DOHH2 (cell line): ENCODE measurements around the gene ETV7.
A peak's percentile ranks its signal among the peaks of the same experiment; 100 is the strongest.

Experiments used
- H3F3A ChIP-seq: fragments of 200-600 bp; sonication (generic), shearing (Covaris generic); 2 replicates; pipeline ENCODE4 v1.6.0; 2016; ENCODE audit warnings: antibody characterized with exemption, mild to moderate bottlenecking; ENCODE audit not compliant: control insufficient read depth, insufficient read depth
- H3K27ac ChIP-seq: fragments of 200-600 bp; sonication (generic); 2 replicates; pipeline ENCODE4 v1.5.1; 2014; ENCODE audit warnings: low read depth, mild to moderate bottlenecking, low read length, moderate library complexity
- H3K27me3 ChIP-seq: fragments of 200-600 bp; sonication (generic); 2 replicates; pipeline ENCODE4 v1.6.1; 2014; ENCODE audit warnings: mild to moderate bottlenecking, low read length, mixed read lengths; ENCODE audit not compliant: control insufficient read depth
- H3K36me3 ChIP-seq: fragments of 200-600 bp; sonication (generic); 2 replicates; pipeline ENCODE4 v1.6.1; 2014; ENCODE audit warnings: mild to moderate bottlenecking, low read length, moderate library complexity, mixed read lengths; ENCODE audit not compliant: control insufficient read depth
- H3K4me1 ChIP-seq: fragments of 200-600 bp; sonication (generic); 2 replicates; pipeline ENCODE4 v1.6.1; 2014; ENCODE audit warnings: mild to moderate bottlenecking, low read length, mixed read lengths; ENCODE audit not compliant: control insufficient read depth
- H3K4me2 ChIP-seq: fragments of 200-600 bp; sonication (generic); 2 replicates; pipeline ENCODE4 v1.6.0; 2014; ENCODE audit warnings: mild to moderate bottlenecking, low read length, moderate library complexity
- H3K4me3 ChIP-seq: fragments of 200-600 bp; sonication (generic); 2 replicates; pipeline ENCODE4 v1.5.1; 2014; ENCODE audit warnings: mild to moderate bottlenecking, low read length, mixed read lengths
- H3K79me2 ChIP-seq: fragments of 200-600 bp; sonication (generic); 2 replicates; pipeline ENCODE4 v1.6.1; 2014; ENCODE audit warnings: mild to moderate bottlenecking, low read length, mixed read lengths; ENCODE audit not compliant: control insufficient read depth
- H3K9me2 ChIP-seq: fragments of 200-600 bp; sonication (generic); replicated peaks from 2 replicates; pipeline ENCODE4 v1.6.1; 2014; ENCODE audit warnings: mild to moderate bottlenecking, low read length, mixed read lengths; ENCODE audit not compliant: control insufficient read depth
- H3K9me3 ChIP-seq: fragments of 200-600 bp; sonication (generic); 2 replicates; pipeline ENCODE4 v1.6.1; 2014; ENCODE audit warnings: antibody characterized with exemption, low read length, mixed read lengths; ENCODE audit not compliant: control insufficient read depth, insufficient read depth
- H4K20me1 ChIP-seq: fragments of 200-600 bp; sonication (generic); 2 replicates; pipeline ENCODE4 v1.6.0; 2014; ENCODE audit warnings: low read depth, mild to moderate bottlenecking, antibody characterized with exemption, low read length, moderate library complexity; ENCODE audit not compliant: control insufficient read depth, insufficient read depth
- CTCF ChIP-seq: fragments of 200-600 bp; sonication (generic); IDR thresholded peaks from one replicate; pipeline ENCODE4 v1.5.1; 2014; ENCODE audit warnings: antibody characterized with exemption, mild to moderate bottlenecking, low read depth, low read length; ENCODE audit not compliant: poor library complexity, severe bottlenecking
- EZH2phosphoT487 ChIP-seq: fragments of 200-600 bp; sonication (generic); IDR thresholded peaks from 2 replicates; pipeline ENCODE4 v1.6.1; 2017; ENCODE audit warnings: borderline replicate concordance, mild to moderate bottlenecking, antibody characterized with exemption, low read length, moderate library complexity, mixed read lengths

ETV7 gene

GRCh38 chr6:36386495-36387439 lies 702 bp downstream of the ETV7 start:
- peaks cover 56% of the 10 kb centered on the region for H3K4me1 ChIP-seq
- H3K9me3 ChIP-seq = no peaks in the 10 kb centered on the region
- no peak for TF ChIP-seq CTCF
- no peak; the same call in 1 of the 2 replicates for TF ChIP-seq EZH2phosphoT487
- H3K36me3 ChIP-seq = no peaks in the 10 kb centered on the region
- no peaks in the 10 kb centered on the region for H3K79me2 ChIP-seq
- H4K20me1 ChIP-seq = no peaks in the 10 kb centered on the region
- no peak overlapping the region for H3K27ac ChIP-seq
- H3K27me3 ChIP-seq = peaks cover 49% of the 10 kb centered on the region
- H3K4me3 ChIP-seq = peak overlapping the region; percentile 59
- no peaks in the 10 kb centered on the region for H3F3A ChIP-seq
- H3K9me2 ChIP-seq = no peaks in the 10 kb centered on the region
- peak overlapping the region; percentile 68 for H3K4me2 ChIP-seq

- H3K27me3 ChIP-seq = peaks cover 34% of the 10 kb centered on the region
- H3K4me1 ChIP-seq = peaks cover 63% of the 10 kb centered on the region
- no peaks in the 10 kb centered on the region for H3F3A ChIP-seq
- H3K79me2 ChIP-seq = no peaks in the 10 kb centered on the region
- no peak for TF ChIP-seq CTCF
- no peak for TF ChIP-seq EZH2phosphoT487
- no peak overlapping the region for H3K4me3 ChIP-seq
- no peaks in the 10 kb centered on the region for H3K9me2 ChIP-seq
- no peaks in the 10 kb centered on the region for H3K36me3 ChIP-seq
- peak overlapping the region; percentile 63 for H3K4me2 ChIP-seq
- no peaks in the 10 kb centered on the region for H3K9me3 ChIP-seq
- no peak overlapping the region for H3K27ac ChIP-seq
- H4K20me1 ChIP-seq = no peaks in the 10 kb centered on the region
These were observed 3.4 kb downstream of the ETV7 start for GRCh38 chr6:36384095-36384494.

GRCh38 chr6:36383606-36384005 lies 3.9 kb downstream of the ETV7 start:
- peak overlapping the region; percentile 45 for H3K4me3 ChIP-seq
- no peaks in the 10 kb centered on the region for H3K9me2 ChIP-seq
- H3K27ac ChIP-seq = peak overlapping the region; percentile 8; the same call in 1 of the 2 replicates
- TF ChIP-seq CTCF = no peak
- TF ChIP-seq EZH2phosphoT487 = no peak
- no peaks in the 10 kb centered on the region for H3F3A ChIP-seq
- H3K36me3 ChIP-seq = no peaks in the 10 kb centered on the region
- H3K27me3 ChIP-seq = peaks cover 30% of the 10 kb centered on the region
- no peaks in the 10 kb centered on the region for H3K79me2 ChIP-seq
- H3K4me1 ChIP-seq = peaks cover 68% of the 10 kb centered on the region
- H4K20me1 ChIP-seq = no peaks in the 10 kb centered on the region
- H3K9me3 ChIP-seq = no peaks in the 10 kb centered on the region
- H3K4me2 ChIP-seq = peak overlapping the region; percentile 63
